ENCODE measurements around the gene ZNF598. TPM values are rescaled to one million over a fixed set of nuclear protein-coding genes. Genes with fewer than 3 reads are reported as not detected.

ZNF598 gene
- total and polyA plus RNA-seq, 2 of the 13 experiments (the other 11 are each of a cell fraction or from before 2014, with no cell fraction given), result 13.5 to 14.2 TPM

DNA sequence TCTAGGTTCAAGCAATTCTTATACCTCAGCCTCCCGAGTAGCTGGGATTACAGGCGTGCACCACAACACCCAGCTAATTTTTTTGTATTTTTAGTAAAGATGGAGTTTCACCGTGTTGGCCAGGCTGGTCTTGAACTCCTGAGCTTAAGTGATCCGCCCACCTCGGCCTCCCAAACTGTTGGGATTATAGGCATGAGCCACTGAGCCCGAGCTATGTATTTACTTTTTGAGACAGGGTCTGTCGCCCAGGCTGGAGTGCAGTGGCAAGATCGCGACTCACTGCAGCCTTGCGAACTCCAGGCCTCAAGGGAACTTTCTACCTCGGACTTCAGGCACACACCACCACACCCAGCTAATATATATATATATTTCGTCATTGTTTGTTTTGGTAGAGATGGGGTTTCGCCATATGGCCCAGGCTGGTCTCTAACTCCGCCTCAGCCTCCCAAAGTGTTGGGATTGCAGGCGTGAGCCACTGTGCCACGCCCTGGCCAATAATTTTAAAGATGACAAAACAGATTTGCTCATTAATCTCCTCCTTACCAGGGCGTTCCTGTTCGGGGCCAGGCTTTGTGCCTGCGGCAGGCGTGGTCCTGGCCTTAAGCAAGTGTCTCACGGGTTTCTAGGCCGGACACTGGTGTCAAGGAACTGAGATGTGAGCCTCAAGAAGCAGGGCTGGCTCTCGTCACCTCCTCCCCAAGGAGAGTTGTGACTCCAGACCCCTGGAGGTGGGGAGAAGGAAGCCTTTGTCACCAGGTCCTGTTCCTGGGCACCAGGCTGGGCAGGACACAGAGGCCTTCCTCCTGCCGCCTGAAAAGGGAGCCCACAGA is 5.7 kb upstream of the ZNF598 start (continued):
- TF ChIP-seq TEF (CRISPR knock-in tag; IDR thresholded peaks at IDR 0.05) (no peak), NR1H2 (CRISPR knock-in tag; IDR thresholded peaks at IDR 0.05; ENCODE audit: borderline replicate concordance, low read depth) (no peak), HDAC1 (CRISPR knock-in tag; IDR thresholded peaks at IDR 0.05) (no peak), ZFP36 (IDR thresholded peaks at IDR 0.05; ENCODE audit: borderline replicate concordance, low read depth, low read length, partially characterized antibody) (no peak), JUNB (CRISPR knock-in tag; IDR thresholded peaks at IDR 0.05; ENCODE audit: borderline replicate concordance) (no peak), NONO (IDR thresholded peaks at IDR 0.05) (no peak), NONO (CRISPR knock-in tag; conservative IDR thresholded peaks at IDR 0.05) (no peak), ZFP1 (CRISPR knock-in tag; IDR thresholded peaks at IDR 0.05) (no peak), JDP2 (CRISPR knock-in tag; IDR thresholded peaks at IDR 0.05; ENCODE audit: borderline replicate concordance) (no peak), ZMYM4 (CRISPR knock-in tag; IDR thresholded peaks at IDR 0.05) (no peak), REL (CRISPR knock-in tag; conservative IDR thresholded peaks at IDR 0.05) (no peak), ZNF260 (CRISPR knock-in tag; IDR thresholded peaks at IDR 0.05; ENCODE audit: borderline replicate concordance, low read depth) (no peak), SOX13 (IDR thresholded peaks at IDR 0.05) (peak; percentile 26; the same call in 1 of the 2 replicates), SOX13 (CRISPR knock-in tag; conservative IDR thresholded peaks at IDR 0.05 in 1 of 2, IDR thresholded peaks at IDR 0.05 in 1 of 2) (no peak), ERF (CRISPR knock-in tag; IDR thresholded peaks at IDR 0.05) (peak; percentile 28; the same call in 1 of the 2 replicates), ONECUT2 (CRISPR knock-in tag; IDR thresholded peaks at IDR 0.05) (no peak), HOXA3 (CRISPR knock-in tag; IDR thresholded peaks at IDR 0.05) (no peak), CEBPG (CRISPR knock-in tag; IDR thresholded peaks at IDR 0.05) (peak; percentile 85), RORA (CRISPR knock-in tag; IDR thresholded peaks at IDR 0.05) (no peak), MTF1 (CRISPR knock-in tag; IDR thresholded peaks at IDR 0.05) (no peak), KDM4B (CRISPR knock-in tag; IDR thresholded peaks at IDR 0.05) (no peak; the same call in 1 of the 2 replicates), ISL2 (CRISPR knock-in tag; IDR thresholded peaks at IDR 0.05) (no peak), ZSCAN30 (CRISPR knock-in tag; IDR thresholded peaks at IDR 0.05) (no peak), MED8 (CRISPR knock-in tag; IDR thresholded peaks at IDR 0.05; ENCODE audit: insufficient replicate concordance) (no peak), ZNF775 (CRISPR knock-in tag; IDR thresholded peaks at IDR 0.05; ENCODE audit: borderline replicate concordance) (no peak), TBL1XR1 (IDR thresholded peaks at IDR 0.05; ENCODE audit: borderline replicate concordance, low read length, partially characterized antibody) (no peak), ZNF784 (CRISPR knock-in tag; IDR thresholded peaks at IDR 0.05; ENCODE audit: borderline replicate concordance) (no peak), SIX1 (CRISPR knock-in tag; IDR thresholded peaks at IDR 0.05; ENCODE audit: borderline replicate concordance) (no peak), ATF7-NPFF (CRISPR knock-in tag; IDR thresholded peaks at IDR 0.05; ENCODE audit: low read depth) (no peak)
- TF ChIP-seq, protein P1, sequence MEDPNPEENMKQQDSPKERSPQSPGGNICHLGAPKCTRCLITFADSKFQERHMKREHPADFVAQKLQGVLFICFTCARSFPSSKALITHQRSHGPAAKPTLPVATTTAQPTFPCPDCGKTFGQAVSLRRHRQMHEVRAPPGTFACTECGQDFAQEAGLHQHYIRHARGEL (CRISPR knock-in tag; IDR thresholded peaks at IDR 0.05), result no peak
- TF ChIP-seq, protein P2, sequence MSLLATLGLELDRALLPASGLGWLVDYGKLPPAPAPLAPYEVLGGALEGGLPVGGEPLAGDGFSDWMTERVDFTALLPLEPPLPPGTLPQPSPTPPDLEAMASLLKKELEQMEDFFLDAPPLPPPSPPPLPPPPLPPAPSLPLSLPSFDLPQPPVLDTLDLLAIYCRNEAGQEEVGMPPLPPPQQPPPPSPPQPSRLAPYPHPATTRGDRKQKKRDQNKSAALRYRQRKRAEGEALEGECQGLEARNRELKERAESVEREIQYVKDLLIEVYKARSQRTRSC (CRISPR knock-in tag; IDR thresholded peaks at IDR 0.05; ENCODE audit: low read depth), result no peak

Measured in HepG2 (cell line).